NCI-H526 (cell line): Measurements from ENCODE around the gene PDP2.
"Not testable (repeated sequence)": the region's sequence is repeated elsewhere in the genome, so short reads cannot be mapped to it uniquely, and the experiment has no call there.

Experiments
- DNase-seq, 2 experiments: peaks; one replicate each; lab custom pipeline; 2025; lab: John Stamatoyannopoulos, UW

The PDP2 gene

DNA sequence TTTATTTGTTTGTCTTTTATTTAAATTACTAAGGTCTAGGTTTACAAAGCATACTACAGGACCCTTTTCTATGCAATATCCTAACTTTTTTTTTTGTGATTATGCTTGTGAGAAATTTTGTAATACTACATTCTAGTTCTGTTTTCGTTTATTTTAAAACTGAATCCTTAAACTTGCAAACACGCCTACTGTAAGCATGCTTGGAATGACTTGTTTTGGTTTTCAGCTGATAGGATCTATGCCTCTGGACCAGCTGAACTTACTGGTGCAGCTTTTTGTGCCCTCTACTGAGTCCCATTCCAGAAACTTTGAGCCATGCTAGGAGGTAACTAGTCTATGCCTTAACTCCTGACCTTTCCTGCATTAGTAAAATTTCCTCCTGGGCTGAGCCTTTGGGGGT is 6.0 kb downstream of the PDP2 start:
- DNase-seq: no peak

GRCh38 chr16:66886914-66887313 is 6.6 kb downstream of the PDP2 start:
- DNase-seq: no peak

DNA sequence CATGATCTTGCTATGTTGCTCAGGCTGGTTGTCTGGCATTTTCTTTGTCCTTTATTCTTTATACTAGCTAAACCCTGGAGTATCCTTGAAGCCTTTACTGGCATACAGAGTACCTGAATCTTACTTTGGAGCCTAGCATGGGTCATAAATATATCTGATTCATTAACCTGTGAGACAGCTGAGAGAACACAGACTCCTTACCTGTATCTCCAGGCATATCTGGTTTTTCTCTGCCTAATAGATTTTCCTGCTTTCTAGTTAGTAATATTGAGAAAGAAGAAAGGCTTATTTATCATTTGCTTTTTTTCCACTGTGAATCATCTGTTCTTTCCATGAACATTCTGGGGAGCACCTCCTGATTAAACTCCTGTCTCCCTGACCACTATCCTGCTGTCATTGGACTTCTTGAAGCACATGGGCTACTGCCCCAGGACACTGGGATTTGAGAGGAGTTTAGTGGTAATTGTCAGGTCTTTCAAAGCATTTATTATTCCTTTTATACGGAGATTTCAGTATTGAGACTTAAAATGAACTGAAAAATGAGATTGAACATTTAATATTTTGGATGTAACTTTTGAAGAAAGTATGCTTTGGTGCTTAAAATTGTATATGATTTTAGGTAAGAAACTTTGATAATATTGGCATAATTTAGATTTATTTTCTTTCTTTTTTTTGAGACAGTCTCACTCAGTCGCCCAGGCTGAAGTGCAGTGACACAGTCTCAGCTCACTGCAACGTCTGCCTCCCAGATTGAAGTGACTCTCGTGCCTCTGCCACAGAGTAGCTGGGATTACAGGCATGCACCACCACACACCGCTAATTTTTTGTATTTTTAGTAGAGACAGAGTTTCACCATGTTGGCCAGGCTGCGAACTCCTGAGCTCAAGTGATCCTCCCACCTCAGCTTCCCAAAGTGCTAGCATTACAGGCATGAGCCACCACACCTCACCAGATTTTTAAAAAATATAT is 8.6 kb downstream of the PDP2 start:
- DNase-seq: no peak

DNA sequence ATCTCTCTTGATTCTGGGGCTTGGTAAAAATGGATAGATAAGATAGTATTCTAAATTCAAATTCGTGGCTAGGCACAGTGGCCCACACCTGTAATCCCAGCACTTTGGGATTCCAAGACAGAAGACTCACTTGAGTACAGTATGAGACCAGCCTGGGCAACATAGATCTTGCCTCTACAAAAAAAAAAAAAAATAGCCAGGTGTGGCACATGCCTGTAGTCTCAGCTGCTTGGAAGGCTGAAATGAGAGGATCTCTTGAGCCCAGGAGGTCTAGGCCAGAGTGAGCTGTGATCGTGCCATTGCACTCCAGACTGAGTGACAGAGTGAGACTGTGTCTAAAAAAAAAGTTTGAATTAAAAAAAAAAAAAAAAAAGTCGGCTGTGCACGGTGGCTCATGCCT is 9.3 kb downstream of the PDP2 start:
- no peak for DNase-seq

- DNase-seq: no peak
Measured at GRCh38 chr16:66890799-66891198, 10.5 kb downstream of the PDP2 start.

DNA sequence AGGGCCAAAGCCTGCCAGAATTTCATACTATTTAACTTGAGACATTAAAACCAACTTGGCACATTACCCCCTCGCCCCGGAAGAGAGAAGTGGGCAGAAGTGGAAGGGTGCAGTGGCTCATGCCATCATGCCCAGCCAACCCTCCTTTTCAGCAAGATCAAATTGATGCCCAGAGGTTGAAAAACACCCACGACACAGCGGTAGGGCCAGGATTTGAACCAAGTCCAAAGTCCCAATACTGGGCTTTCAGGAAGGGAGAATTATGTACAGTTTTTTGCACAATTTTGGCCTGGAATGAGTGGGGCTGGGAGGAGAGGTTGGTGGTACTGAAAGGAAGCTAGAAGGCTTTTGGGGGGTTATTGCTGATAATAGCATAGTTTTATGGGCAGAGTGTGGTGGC is 11.0 kb downstream of the PDP2 start:
- no peak for DNase-seq

- no peak for DNase-seq
Measured at GRCh38 chr16:66891797-66892196, 11.5 kb downstream of the PDP2 start.

GRCh38 chr16:66894055-66894454 is 13.7 kb downstream of the PDP2 start:
- DNase-seq: no peak

DNA sequence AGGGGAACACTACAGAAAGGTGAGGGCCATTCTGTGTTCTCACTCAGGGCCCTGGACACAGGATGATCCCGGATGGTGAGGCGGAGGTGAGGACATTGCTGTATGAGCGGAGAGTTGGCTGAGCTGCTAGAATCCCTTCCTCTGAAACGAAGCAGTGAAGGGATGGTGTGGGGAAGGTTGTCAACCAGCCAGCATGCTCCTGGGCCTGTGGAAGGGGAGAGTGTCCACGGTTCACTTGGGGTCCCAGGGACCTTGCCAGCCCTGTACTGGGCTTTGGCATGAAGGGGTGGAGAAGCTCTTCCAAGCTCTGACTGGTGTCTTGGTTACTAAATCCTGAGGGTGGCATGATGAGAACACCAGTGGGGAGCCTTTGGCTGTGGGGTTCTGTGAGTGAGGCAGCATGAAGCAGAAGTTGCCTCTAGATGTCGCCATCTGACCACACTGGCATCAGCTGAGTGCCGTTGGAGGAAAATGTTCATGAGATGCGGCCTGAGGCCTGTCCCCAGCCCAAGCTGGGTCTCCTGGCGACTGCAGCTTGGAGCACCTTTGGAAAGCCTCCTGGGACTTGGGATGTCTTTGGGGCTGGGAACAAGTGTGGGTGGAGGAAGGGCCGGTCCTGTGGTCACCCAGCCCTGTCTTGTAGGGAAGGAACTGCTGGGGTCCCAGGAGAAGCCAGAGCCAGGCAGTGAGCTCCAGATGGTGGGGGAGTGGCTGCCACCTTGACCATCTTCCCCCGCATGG is 14.8 kb downstream of the PDP2 start:
- DNase-seq: peak; percentile 13 to 71

DNA sequence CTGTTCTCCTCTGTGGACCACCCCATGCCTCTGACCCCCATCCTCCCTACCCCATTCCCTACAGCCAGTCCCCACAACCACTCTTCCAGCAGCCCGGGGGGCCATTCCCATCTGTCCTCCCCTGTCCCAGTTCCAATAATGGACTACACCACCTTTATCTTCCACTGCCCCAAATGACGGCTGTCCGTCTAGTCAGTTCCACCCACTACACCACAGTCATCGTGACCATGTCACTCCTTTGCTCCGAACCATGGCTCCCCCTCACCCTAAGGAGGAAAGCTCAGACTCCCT is 15.3 kb downstream of the PDP2 start:
- DNase-seq: no peak

GRCh38 chr16:66895999-66896398 is 15.7 kb downstream of the PDP2 start:
- no peak for DNase-seq

DNA sequence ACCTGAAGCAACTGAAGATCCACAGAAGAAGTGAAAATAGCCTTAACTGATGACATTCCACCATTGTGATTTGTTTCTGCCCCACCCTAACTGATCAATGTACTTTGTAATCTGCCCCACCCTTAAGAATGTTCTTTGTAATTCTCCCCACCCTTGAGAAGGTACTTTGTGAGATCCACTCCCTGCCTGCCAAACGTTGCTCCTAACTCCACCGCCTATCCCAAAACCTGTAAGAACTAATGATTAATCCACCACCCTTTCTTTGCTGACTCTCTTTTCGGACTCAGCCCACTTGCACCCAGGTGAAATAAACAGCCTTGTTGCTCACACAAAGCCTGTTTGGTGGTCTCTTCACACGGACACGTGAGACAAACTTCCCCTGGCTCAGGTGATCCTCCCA is 16.4 kb downstream of the PDP2 start:
- DNase-seq: not testable (repeated sequence)

DNA sequence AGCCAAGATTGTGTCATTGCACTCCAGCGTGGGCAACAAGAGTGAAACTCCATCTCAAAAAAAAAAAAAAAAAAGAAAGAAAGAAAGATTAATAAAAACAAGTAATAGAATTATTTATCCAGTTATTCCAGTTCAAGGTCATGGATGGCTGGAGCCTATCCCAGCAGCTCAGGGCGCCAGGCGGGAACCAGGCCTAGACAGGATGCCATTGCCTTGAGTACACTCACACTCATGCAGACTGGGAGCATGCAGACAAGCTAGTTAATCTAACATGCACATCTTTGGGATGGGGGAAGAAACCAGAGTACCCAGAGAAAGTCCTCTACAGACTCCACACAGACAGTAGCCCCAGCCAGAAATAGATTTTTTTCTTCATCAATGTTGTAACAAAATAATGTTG is 17.9 kb downstream of the PDP2 start:
- DNase-seq: no peak

GRCh38 chr16:66898933-66899309 is 18.6 kb downstream of the PDP2 start:
- DNase-seq: no peak

DNA sequence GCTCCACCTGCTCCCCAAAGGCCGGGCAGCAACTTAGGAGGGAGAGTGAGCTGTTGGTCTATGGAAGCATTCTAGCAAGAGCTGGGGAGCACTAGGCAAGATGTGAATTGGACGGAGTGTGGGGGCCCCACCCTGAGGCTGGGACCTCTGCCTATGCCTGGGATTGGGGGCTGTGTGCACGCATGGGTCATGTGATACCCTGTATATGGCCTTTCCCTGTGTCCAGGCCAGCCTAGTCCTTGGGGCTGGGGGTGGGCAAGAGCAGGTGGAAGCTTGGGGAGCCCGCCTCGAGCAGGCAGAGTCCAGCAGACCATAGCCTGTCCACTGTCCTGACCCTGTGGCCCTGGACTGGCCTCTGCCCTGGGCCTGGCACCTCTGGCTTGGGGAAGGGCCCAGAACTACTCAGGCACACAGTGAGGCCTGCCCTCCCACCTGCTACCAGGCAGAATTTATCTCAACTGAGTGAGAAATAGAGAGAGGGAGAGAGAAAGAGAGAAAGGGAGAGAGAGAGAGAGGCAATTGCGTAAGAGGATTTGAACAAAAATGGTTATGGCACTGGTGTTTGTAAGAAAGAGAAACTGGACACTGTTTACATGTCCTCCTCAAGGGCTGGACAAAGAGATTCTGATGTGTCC is 19.1 kb downstream of the PDP2 start:
- DNase-seq: no peak

GRCh38 chr16:66899945-66900710 is 19.8 kb downstream of the PDP2 start:
- no peak for DNase-seq

- no peak for DNase-seq
Measured at GRCh38 chr16:66900721-66901441, 20.6 kb downstream of the PDP2 start.

- DNase-seq: no peak
Measured at GRCh38 chr16:66901626-66902025, 21.3 kb downstream of the PDP2 start.

DNA sequence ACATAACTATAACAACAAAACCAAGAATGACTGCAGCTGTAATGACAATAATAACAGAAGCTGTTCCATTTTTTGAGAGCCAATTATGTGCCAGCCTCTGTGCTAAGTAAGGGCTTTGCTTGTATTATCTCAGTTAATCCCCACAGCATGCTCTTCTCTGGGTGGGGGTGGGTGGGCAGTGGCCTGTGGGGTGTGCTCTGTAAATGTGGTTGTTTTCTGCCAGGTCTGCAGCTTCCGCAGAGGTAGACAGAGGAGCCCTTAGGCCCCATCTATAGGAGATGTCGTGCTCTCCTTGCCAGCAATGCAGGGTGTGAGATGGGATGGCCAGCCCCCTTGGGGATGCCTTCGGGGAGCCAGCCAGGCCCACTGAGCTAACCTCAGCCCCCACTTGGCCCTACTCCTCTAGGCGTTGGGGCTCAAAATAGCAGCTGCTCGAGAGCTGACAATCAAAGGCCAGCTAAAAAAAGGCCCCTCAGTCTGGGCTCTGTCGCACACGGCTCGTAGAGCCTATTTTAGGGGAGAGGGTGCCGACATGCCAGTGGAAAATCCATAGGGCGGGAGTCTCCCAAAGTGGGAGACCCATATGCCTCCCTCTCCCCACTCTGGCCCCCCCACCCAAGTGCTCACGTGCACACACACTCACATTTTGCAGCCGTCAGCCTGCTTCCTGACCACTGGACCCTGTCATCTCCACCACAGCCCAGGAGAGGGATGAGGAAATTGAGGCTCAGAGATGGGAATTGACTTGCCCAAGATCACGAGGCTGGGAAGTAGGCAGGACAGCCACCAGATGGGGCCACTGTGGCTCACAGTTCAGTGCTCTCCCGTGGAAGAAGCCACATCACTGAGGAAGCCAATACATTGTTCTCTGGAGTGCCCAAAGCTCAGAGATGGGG is 22.6 kb downstream of the PDP2 start:
- DNase-seq: no peak
